Measurements from ENCODE around the gene BNIP2.
A peak's percentile ranks its signal among the peaks of the same experiment; 100 is the strongest.
"Not testable (repeated sequence)": the region's sequence is repeated elsewhere in the genome, so short reads cannot be mapped to it uniquely, and the experiment has no call there.

Gene BNIP2, protein sequence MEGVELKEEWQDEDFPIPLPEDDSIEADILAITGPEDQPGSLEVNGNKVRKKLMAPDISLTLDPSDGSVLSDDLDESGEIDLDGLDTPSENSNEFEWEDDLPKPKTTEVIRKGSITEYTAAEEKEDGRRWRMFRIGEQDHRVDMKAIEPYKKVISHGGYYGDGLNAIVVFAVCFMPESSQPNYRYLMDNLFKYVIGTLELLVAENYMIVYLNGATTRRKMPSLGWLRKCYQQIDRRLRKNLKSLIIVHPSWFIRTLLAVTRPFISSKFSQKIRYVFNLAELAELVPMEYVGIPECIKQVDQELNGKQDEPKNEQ

DNA sequence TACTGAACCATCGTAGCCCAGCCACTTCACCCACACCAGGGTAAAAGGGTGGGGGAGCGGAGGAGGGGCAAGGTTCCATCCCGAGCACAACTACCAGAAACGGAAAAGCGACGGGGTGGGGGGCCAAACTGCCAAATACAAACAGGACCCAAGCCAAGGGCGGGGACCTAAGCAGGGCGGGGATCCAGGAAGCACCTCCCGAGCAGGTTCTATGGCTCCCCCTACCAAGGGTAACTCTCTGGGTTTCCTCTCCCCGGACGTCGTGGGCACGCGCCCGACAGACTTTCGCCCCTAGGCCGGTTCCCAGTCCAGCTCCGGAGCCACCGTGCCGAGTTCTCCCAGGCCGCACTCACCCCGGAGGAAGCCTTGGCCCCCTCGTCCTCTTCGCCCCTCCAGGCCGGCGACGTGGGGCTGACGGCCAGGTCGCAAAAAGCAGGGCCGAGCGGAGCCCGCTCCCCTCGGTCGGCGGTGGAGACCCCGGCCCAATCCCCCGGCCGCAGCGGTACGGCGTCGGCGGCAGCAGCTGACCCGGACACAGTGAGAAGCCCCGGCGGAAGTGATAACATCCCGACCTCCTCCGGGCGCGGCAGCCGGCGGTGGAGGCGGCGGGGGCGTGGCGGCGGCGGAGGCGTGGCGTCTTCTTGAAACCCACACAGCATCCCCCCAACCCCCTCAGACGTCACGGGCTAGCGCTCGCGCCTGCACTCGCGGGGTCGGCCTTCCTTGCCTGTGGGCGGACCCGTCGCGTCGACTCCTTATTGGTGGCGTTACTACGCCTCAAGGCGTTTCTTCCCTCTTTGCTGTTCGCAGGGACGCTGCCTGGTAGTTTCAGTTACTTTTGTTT is at the start of gene BNIP2:
BNIP2 (minus strand) TSS at position 539 of the 844 bp plus-strand sequence. CDS start 6,863 bp downstream, outside the sequence.
- peak; percentile 60 for DNase-seq

DNA sequence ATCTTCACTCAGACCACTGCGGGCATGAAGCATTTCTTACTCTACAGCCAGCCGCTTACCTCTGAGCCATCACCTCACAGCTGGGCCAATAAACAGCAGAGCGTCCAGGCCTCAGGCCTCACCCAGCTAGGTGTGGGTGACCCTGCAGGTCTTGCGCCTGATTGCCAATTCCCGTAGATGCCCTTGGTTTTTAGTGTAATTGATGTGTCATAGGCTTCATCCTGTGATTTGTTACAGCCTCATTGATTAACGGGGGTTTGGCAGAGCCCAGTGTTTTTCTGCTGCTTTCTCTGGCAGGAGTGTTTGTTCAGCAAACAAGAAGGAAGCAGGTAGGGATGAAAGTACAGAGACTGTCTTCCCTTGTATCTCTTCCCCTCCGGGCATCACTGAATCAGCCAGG is 49.6 kb upstream of the BNIP2 start:
- DNase-seq, result peak; percentile 25

DNA sequence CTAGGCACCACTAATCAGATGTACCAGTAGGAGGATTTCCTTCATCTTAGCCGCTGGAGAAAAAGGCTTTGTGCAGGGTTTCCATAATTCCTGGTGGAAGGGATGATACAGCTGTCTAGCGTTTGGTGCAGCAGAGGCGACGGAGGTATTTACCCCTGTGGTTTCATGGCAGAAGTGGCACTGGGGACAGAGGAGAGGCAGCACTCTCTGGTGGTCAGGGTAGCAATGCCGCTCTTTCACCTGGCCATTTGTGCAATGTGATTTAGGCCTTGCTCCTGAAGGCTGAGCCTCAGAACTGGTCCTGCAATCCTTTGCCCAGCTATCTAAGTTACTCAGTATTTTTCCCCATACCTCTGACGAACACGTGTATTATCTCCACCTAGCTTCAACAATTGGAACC is 47.1 kb upstream of the BNIP2 start:
- no peak for DNase-seq

DNA sequence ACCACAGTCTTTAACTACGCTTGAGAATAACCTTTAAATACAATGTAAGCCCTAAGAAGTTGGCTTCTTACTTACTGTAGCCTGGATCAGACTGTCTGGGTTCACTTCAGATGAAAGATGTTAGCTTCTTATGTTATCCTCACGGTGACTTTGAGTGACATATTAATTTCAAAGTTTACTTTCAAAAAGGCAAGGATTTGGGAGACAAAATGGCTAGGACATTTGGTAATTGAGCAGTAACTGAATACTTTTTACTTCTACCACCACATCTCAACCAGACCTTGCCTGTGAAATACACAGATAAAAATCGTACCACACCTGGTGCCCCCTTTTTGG is 36.0 kb upstream of the BNIP2 start:
- DNase-seq, result no peak

DNA sequence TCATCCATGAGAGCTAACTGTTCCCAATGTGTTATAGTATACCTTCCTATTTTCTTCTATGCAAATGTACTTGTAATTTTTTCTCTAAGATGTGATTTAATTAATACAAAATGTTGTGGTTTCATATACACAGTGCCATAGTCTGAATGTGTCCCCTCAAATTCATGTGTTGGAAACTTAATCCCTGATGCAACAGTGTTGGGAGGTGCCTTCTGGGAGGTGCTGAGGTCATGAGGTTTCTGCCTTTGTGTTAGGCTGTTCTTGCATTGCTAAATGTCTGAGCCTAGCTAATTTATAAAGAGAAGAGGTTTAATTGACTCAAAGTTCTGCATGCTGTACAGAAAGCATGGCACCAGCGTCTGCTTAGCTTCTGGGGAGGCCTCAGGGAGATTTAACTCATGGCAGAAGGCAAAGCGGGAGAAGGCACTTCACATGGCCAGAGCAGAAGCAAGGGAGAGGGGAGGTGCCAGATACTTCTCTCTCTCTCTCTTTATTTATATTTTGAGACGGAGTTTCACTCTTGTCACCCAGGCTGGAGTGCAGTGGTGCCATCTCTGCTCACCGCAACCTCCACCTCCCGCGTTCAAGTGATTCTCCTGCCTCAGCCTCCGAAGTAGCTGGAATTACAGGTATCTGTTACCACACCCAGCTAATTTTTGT is 34.7 kb upstream of the BNIP2 start:
- DNase-seq, result no peak

DNA sequence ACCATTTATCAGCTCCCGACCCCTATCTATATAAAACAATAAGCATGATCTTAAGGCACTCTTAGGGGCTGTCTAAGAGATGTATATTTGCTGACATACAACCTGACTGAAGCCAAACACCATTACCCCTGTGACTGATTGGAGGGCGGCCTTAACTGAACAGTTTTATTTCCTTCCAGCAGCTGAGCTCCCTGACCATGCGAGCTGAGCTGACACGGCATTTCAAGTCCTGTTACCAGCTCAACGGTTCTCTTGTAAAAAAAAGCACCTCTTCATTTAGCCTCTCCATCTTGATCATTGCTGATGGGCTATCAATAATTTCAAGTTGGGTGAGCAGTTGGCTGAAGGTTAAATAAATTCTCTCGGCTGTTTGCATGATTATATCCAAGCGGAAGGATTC is 33.4 kb upstream of the BNIP2 start:
- no peak for DNase-seq

DNA sequence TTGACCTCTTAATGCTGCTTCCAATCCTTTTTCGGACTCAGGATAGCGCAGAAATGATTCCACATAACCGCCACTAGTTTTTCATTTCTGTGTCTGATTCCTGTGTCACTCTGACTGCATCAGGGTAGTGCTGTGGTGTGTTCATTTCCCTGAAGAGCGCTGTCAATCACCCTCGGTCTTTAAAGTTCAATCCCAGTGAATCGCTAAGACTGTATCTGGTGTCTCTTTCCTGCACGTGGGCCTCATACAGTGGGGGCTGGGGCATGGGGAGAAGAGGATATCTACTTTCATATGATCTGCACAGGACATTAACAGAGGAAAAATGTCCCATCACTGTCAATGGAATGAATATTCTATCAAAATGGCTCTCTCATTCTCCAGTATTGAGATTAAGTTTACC is 32.9 kb upstream of the BNIP2 start:
- no peak for DNase-seq

DNA sequence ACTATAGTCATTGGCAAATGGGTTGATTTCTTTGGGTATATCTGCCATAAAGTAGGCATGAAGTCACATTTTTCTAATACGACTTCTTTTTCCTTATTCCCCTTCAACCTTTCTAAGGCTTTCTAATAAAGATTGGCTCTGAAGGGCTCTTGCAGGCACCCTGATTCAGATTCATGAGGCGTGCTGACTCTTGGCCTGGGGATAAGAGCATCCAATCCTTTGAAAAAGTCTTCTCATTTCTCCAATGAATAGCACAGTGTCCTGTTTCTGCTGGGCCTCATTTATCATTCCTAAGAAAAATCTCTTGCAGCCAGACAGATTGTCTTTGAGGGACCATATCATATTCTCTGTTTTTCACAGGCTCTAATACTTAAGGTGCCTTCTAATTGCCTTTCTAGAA is 32.3 kb upstream of the BNIP2 start:
- DNase-seq, result no peak

DNA sequence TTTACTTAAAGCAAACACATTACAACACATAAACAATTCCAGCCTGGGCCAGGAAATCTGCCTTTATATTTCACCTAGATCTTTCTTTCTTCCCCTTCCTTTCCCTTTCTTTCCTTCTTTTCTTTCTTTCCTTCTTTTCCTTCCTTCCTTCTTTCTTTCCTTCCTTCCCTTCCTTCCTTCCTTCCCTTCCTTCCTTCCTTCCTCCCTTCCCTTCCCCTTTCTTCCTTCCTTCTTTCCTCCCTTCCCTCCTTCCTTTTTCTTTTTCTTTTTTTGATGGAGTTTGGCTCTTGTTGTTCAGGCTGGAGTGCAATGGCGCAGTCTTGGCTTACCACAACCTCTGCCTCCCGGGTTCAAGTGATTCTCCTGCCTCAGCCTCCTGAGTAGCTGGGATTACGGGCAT is 24.1 kb upstream of the BNIP2 start:
- no peak for DNase-seq

DNA sequence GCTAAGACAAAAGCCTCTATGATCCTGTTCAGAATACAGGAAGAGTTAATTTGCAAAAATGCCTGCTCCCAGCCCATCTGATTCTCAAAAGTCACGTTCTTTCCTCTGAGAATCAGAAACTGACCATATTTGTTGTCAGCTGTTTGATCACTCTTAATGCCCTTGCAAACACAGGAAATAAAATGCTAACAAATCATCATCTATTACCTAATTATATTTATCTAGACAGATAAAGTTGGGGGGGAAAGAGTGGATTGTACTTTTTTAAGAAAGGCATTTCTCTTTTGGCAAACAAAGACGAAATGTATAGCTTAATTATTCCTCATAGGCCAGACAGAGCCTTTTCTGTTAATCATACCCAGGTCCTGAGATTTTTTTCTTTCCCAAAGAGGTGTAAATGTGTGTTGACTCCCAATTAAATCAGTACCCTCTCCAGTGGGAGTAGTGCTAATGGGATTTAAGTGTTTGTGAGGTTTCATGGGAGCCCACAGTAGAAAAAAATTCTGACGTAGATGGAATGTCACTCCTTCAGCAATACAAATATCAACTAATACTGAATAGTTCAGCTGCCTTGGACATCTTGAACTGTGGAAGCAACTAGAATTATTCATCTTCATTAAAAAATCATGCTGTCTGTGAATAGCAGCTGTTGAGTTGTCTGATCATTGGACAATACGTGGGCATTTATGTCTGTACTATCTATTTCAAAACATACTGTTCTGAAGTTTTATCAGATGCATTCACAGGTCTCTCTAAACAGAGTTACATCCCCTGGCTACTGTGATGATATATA is 22.5 kb upstream of the BNIP2 start:
- DNase-seq, result no peak

DNA sequence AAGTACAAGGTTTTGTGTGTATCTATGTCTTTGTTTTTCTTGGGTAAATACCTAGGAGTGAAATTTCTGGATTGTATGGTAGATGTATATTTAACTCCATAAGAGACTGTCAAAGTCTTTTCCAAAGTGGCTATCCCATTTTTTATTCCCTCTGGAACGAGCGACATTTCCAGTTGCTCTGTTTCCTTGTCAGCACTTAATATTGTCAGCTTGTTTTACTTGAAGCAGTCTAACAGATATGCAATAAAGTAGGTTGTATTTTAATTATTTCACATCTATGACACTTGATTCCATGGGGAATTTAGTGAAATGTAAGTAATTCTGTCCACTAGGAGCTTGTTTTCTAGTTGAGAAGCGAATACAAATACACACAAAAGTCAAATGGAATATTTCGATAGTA is 18.5 kb upstream of the BNIP2 start:
- no peak for DNase-seq

DNA sequence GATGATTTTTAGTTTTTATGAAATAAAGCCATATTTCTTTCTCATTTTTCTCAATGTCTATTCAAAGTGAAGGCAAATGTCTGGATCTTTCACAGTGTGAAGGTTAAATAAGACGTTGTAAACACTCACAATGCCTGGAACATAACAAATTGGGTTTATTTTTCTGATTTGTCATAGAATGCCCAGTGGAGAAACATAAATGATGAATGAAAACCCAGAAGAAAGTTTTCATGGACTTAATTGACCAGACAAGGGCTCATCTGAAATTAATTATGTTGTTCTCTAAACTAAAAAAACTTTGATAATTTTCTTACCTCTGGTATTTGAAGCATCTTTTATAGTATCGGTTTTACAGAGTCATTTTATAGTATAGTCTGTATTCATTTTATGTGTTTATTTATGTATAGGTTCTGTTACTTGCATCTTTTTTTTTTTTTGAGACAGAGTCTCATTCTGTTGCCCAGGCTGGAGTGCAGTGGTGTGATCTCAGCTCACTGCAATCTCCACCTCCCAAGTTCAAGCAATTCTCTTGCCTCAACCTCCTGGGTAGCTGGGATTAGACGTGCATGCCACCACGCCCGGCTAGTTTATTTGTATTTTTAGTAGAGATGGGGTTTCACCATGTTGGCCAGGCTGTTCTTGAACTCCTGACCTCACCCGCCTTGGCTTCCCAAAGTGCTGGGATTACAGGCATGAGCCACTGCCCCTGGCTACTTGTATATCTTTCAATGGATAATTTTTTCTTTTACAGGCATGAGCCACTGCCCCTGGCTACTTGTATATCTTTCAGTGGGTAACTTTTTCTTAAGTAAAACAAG is 15.1 kb upstream of the BNIP2 start:
- no peak for DNase-seq

DNA sequence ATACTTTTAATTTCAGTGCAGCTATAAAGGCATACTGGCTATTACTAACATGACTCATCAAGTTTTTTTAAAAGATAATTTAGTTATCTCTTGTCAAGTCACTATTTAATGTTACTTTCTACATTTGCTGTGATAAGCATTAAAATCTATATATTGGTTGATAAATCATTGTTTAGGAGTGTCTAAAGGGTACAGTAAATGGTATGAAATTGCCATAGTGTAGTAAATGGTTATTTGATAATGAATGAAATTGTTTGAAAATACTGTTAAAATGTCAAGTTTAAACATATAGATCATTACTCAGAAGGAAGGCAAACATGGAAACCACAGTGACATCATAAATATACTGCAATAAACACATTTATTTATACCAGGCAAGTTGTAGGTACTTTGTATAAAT is 13.2 kb upstream of the BNIP2 start:
- no peak for DNase-seq

DNA sequence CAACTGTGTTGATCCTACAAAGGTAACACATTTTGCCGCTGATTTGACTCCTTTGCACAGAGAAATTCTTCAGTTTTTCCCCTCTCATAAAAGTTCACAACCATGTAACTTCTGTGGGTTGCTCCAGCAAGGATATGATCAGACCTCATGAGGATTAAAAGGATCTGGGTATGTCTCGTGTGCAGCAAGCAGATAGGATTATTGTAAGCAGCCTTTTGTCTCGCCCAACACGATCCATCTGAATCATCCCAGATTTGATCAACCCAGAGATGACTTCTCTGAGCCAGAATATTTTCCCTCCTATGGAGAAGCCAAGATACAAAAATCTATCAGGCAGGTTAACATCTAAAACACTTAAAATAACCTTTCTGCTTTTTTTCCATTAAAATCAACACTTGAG is 12.8 kb upstream of the BNIP2 start:
- no peak for DNase-seq

DNA sequence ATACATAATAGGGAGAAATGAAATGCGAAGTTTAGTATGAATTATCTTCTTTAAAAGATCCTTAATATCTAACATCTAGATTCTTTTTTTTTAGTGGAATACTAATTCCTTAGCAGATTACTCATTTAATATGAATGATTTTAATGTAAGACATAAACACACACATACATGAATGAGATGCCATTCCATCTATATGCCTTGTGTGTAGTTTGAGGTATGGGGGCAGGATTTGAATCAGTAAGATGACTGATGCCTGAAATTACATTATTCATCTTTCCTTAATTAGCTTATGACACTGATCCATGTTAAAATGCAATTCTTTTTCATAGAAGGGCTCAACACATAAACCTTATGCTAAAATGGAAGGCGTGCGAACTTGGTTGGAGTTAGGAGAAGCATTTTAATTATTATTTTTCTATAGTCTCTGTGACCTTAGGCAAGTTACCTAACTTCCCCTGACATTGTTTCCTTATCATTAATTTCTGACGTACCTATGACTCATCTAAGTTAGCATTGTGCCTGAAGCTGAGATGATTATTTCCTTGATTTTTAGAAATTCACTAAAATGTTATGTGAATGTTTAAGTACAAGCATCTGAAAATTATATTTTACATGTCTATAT is 10.8 kb upstream of the BNIP2 start:
- DNase-seq, result no peak

DNA sequence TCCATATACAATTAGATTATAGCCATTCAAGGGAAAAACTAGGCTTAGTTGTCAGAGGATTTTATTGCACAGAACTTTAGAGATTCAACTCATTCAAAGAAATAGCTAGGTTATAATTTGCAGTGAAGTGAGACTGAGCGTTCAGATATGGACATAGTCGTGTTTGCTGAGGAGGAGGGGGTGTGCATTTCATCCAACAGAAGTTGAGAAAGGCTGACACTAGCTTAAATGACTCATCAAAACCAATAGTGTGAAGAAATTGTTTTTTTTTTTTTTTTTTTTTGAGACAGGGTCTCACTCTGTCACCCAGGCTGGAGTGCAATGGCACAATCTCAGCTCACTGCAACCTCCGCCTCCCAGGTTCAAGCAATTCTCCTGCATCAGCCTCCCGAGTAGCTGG is 8.9 kb upstream of the BNIP2 start:
- not testable (repeated sequence) for DNase-seq

DNA sequence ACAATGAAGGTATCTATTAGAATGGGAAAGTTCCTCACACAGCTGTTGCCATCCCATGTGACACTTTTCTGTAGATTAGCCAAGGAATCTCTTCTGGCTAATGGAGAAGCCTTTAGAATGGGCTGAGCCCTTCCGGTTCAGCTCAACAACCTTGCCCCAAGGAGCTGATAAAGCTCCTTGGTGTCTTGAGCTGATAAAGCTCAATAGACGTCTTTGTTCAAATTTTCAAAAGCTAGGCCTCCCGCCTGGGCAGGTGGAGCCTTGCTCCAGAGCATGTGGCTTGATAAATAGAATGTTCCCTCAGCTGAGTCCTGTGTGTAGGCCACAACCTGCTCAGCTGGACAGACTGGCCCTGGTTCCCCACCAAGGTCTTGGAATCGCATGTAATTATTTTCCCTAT is 7.2 kb upstream of the BNIP2 start:
- DNase-seq, result no peak

DNA sequence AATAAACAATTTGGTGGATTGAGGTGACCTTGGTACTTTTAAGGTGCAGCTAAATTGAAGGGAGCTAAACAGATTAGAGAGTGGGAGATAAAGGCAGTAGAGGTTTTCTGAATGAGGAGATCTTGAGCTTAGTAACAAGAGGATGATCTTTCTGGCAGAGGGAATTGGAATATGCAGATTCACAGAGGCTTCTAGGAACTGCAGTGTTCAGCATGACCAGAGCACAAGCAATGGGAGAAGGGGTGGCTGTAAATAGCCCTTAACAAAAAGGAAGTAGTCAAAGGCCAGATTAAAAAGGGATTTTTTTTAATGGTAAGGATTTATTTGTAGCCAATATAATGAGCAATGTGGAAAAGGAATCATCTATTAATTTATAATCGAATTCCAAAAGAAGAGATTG is 5.7 kb upstream of the BNIP2 start:
- DNase-seq, result no peak

DNA sequence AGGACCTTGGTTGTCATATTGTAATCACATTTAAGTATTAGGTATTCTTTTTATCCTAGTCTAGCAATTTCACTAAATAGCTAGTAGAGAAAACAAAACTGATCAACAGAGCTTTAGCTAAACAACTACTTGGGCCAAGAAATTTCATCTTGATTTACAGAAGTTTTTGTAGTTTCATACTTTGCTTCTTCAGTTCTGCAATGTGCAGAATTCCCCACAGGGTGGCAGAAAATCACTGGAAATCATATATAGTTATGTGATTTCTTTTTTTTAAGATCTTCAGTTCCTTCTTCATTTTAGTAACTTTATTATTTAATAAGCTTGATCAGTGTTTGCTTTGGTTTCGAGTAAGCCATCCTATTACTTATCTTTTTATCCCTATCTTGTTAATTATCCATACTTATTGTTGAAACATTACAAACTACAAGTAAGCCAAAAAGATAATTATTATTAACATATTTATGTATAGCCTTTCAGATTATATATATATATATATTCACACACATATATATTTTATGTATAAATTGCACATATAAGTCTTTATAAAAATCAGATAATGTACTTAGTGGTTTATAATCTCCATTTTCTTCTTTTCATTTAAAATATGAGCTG is 2.2 kb upstream of the BNIP2 start:
- no peak for DNase-seq

DNA sequence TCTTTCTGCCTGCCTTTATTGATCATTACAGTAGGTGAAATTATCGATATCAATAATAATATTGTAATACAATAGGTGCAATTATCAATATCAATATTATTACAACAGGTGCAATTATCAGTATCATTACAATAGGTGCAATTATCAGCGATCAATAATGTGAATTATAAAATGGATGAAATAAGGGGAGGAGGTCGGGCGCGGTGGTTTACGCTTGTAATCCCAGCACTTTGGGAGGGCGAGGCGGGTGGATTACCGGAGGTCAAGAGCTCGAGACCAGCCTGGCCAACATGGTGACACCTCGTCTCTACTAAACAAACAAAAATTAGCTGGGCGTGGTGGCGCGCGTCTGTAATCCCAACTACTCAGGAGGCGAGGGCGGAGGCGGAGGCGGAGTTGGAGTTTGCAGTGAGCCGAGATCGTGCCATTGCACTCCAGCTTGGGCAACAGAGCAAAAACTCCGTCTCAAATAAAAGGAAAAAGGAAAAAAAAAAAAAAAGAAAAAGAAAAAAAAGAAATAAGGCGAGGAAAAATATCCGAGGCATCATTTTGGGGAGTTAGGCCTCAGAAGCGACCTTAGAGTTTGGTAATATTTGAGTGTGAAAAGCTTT is 611 bp upstream of the BNIP2 start:
- DNase-seq, result peak; percentile 22

DNA sequence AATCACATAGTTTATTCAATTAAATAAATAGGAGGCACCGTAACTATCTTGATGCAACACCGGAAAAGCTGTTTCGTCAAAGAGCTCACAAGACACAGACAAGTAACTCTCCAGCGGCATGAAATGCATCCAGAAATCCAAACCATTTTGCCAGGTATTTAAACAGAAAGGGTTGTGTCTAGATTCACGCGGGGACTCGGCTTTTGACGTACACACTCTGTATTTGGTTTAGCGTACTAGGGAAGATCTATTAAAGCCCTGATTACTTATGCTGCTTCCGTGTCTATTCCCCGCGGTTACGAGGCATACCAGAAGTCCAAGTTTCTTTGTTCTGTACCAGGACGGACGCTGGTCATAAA is 718 bp downstream of the BNIP2 start:
- no peak for DNase-seq

Data from NCI-H748 treated with DMSO at 0.1 percent for 48 hours (cell line).